Keratinocyte (primary cell): ENCODE results near the gene CRLF2. TPM values are rescaled to one million over a fixed set of nuclear protein-coding genes. Genes with fewer than 3 reads are reported as not detected.

ENCODE experiments used
- DNase-seq: peaks from one replicate; pipeline ENCODE4 v3.0.0-alpha.2; 2011; ENCODE audit warnings: low read depth, missing footprints, low spot score
- FAIRE-seq: peaks from 2 replicates; lab custom pipeline; 2011; peaks lifted over from hg19 to GRCh38; lab: Jason Lieb, UNC
- H2AFZ ChIP-seq: 2 replicates; pipeline ENCODE4 v1.6.0; 2012; ENCODE audit warnings: low read length, control low read depth, inconsistent platforms; ENCODE audit not compliant: control insufficient read depth
- H3K27ac ChIP-seq: 2 replicates; pipeline ENCODE4 v1.5.1; 2011; ENCODE audit warnings: low read length; ENCODE audit not compliant: control insufficient read depth, insufficient read depth
- H3K27me3 ChIP-seq: 3 replicates; pipeline ENCODE4 v1.6.0; 2011; ENCODE audit warnings: low read length; ENCODE audit not compliant: control insufficient read depth, insufficient read depth; ENCODE audit errors: extremely low read depth
- H3K36me3 ChIP-seq, 2 experiments: 2 replicates in 1 of 2; 3 replicates in 1 of 2; pipeline ENCODE4 v1.5.1; 2011; ENCODE audit warnings: low read length in 2 of 2, mild to moderate bottlenecking in 1 of 2; ENCODE audit not compliant: control insufficient read depth in 2 of 2, insufficient read depth in 2 of 2; ENCODE audit errors: extremely low read depth in 1 of 2
- H3K4me1 ChIP-seq: 3 replicates; pipeline ENCODE4 v1.5.1; 2011; ENCODE audit warnings: low read length; ENCODE audit not compliant: control insufficient read depth, insufficient read depth; ENCODE audit errors: extremely low read depth
- H3K4me2 ChIP-seq: 3 replicates; pipeline ENCODE4 v1.6.0; 2011; ENCODE audit warnings: low read depth, low read length; ENCODE audit not compliant: control insufficient read depth, insufficient read depth; ENCODE audit errors: extremely low read depth
- H3K4me3 ChIP-seq, 3 experiments: fragments of 200-600 bp in 1 of 3; sonication (generic) in 1 of 3; 2 replicates in 2 of 3; 3 replicates in 1 of 3; pipeline ENCODE4 v1.5.1; 2011 to 2016; ENCODE audit warnings: low read length in 3 of 3, mild to moderate bottlenecking in 3 of 3, control low read depth in 2 of 3, inconsistent platforms in 1 of 3, low read depth in 1 of 3, mixed read lengths in 1 of 3, mixed run types in 1 of 3, moderate library complexity in 1 of 3; ENCODE audit not compliant: control insufficient read depth in 2 of 3, insufficient read depth in 2 of 3; ENCODE audit errors: extremely low read depth in 1 of 3
- H3K79me2 ChIP-seq: 2 replicates; pipeline ENCODE4 v1.6.0; 2012; ENCODE audit warnings: low read length; ENCODE audit not compliant: control insufficient read depth, insufficient read depth
- H3K9ac ChIP-seq: 3 replicates; pipeline ENCODE4 v1.6.0; 2011; ENCODE audit warnings: low read length; ENCODE audit not compliant: control insufficient read depth, insufficient read depth; ENCODE audit errors: extremely low read depth
- H3K9me1 ChIP-seq: 3 replicates; pipeline ENCODE4 v1.6.0; 2011; ENCODE audit warnings: low read length; ENCODE audit not compliant: control insufficient read depth, insufficient read depth; ENCODE audit errors: extremely low read depth
- H3K9me3 ChIP-seq: 2 replicates; pipeline ENCODE4 v1.5.1; 2012; ENCODE audit warnings: low read depth, low read length; ENCODE audit not compliant: control insufficient read depth
- H4K20me1 ChIP-seq: 3 replicates; pipeline ENCODE4 v1.6.0; 2011; ENCODE audit warnings: low read length; ENCODE audit not compliant: control insufficient read depth, insufficient read depth; ENCODE audit errors: extremely low read depth
- CTCF ChIP-seq, 3 experiments: IDR thresholded peaks in 1 of 3; conservative IDR thresholded peaks in 1 of 3; optimal IDR thresholded peaks in 1 of 3; 2 replicates in 2 of 3; 3 replicates in 1 of 3; pipeline versions ENCODE3 to v1.5.1; 2011; ENCODE audit warnings: low read length in 3 of 3, mild to moderate bottlenecking in 3 of 3, moderate library complexity in 2 of 3, control low read depth in 1 of 3, inconsistent platforms in 1 of 3; ENCODE audit not compliant: insufficient read depth in 2 of 3; ENCODE audit errors: extremely low read depth in 1 of 3
- EZH2 ChIP-seq: IDR thresholded peaks from one replicate; pipeline ENCODE4 v1.6.1; 2012; ENCODE audit warnings: inconsistent platforms, mild to moderate bottlenecking, low read length, moderate library complexity
- dilution Hi-C: fragments of 300-500 bp; cut with MboI; formaldehyde crosslinking; loops from one replicate; pipeline ENCODE4 v1.7.0; 2020; ENCODE audit warnings: low sequenced_read_pairs; ENCODE audit not compliant: extremely low pct_ligation_motif_present
- polyA plus RNA-seq, 5 experiments: library from polyadenylated mRNA; depleted of rRNA in 3 of 5; stranded (reverse) in 3 of 5; stranded (forward) in 1 of 5; unstranded in 1 of 5; fragments of >200 nt; gene quantifications; 1 replicate in 1 of 5; 2 replicates in 3 of 5; 3 replicates in 1 of 5; pipeline versions ENCODE4 v1.2.1 to v1.2.3, GENCODE V29; 2011 to 2012; ENCODE audit warnings: missing spikeins in 2 of 5, low read depth in 1 of 5, low replicate concordance in 1 of 5

Gene CRLF2
- polyA plus RNA-seq, 1 donor (not counting 4 experiments of a cell fraction or from before 2014, with no cell fraction given) = not detected

GRCh38 chrX:1167918-1168481, 44.4 kb downstream of the CRLF2 start:
- Histone ChIP-seq H3K9me3 (no peaks in the 10 kb centered on the region), H2AFZ (no peak overlapping the region), H4K20me1 (no peaks in the 10 kb centered on the region), H3K79me2 (no peaks in the 10 kb centered on the region), H3K36me3 (no peaks in the 10 kb centered on the region), H3K9ac (no peak overlapping the region), H3K27me3 (no peaks in the 10 kb centered on the region), H3K9me1 (no peaks in the 10 kb centered on the region), H3K27ac (no peak overlapping the region), H3K4me1 (no peaks in the 10 kb centered on the region), H3K4me3 (no peak overlapping the region), H3K4me2 (no peak overlapping the region)
- DNase-seq (no peak), FAIRE-seq (no peak)
- TF ChIP-seq EZH2 (no peak), CTCF (optimal IDR thresholded peaks at IDR 0.05 in 1 of 3, IDR thresholded peaks at IDR 0.05 in 1 of 3, conservative IDR thresholded peaks at IDR 0.05 in 1 of 3; ENCODE audit: extremely low read depth in 1 of 3, insufficient read depth in 2 of 3, low read length in 3 of 3) (no peak)
- dilution Hi-C loops = no loop called here

GRCh38 chrX:1167466-1167865, 45.0 kb downstream of the CRLF2 start:
- no peak overlapping the region for H3K9ac ChIP-seq
- dilution Hi-C loops = no loop called here
- TF ChIP-seq CTCF (optimal IDR thresholded peaks at IDR 0.05 in 1 of 3, IDR thresholded peaks at IDR 0.05 in 1 of 3, conservative IDR thresholded peaks at IDR 0.05 in 1 of 3; ENCODE audit: extremely low read depth in 1 of 3, insufficient read depth in 2 of 3, low read length in 3 of 3) = no peak
- no peak for TF ChIP-seq EZH2
- FAIRE-seq (no peak), DNase-seq (no peak)
- H3K4me1 ChIP-seq = no peaks in the 10 kb centered on the region
- H3K9me3 ChIP-seq = no peaks in the 10 kb centered on the region
- no peaks in the 10 kb centered on the region for H3K27me3 ChIP-seq
- no peaks in the 10 kb centered on the region for H3K9me1 ChIP-seq
- no peak overlapping the region for H2AFZ ChIP-seq
- H3K4me2 ChIP-seq = no peak overlapping the region
- H4K20me1 ChIP-seq = no peaks in the 10 kb centered on the region
- H3K4me3 ChIP-seq = no peak overlapping the region
- H3K27ac ChIP-seq = no peak overlapping the region
- no peaks in the 10 kb centered on the region for H3K79me2 ChIP-seq
- H3K36me3 ChIP-seq = no peaks in the 10 kb centered on the region
